ENCODE measurements around the gene ZBTB25. TPM values are rescaled to one million over a fixed set of nuclear protein-coding genes. Genes with fewer than 3 reads are reported as not detected.

The ZBTB25 gene
- total and polyA plus RNA-seq, 7 donors, result 0.69 to 24.6 (median 9.6) TPM

DNA sequence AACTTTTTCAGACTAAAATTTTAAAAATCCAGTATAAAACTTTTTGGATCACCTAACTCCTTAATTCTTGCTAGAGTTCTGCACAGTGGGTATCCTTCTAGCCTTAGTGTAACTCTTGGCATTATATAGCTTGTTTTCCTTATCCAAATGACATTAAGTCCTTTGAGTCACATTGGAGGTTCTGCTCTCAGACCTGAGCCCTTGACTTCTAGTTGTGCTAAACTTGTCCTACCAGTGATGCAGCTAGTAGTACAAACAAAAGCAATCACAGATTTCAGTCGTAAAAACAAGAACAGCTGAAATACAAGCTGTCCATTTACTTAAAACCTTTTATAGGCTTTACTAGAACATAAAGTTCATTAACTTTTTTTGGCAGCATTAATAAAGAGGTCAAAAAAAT is 11.4 kb upstream of the ZBTB25 start:
- Histone ChIP-seq H3K4me1 (peaks cover 0 to 53% (median 29%) of the 10 kb centered on the region in 4 donors), H3K36me3 (no peaks in the 10 kb centered on the region), H3K9me3 (no peaks in the 10 kb centered on the region), H3K27me3 (no peaks in the 10 kb centered on the region), H3K4me3 (no peak overlapping the region), H3K27ac (peak overlapping the region in 2 of 4 donors; percentile 2 to 31)
- WGBS, 2 donors, result 10 to 48% methylated on average over 1 of the region's 1 CpG
- no peak for DNase-seq
- intact Hi-C loops (cut with DNase I), result loop anchor here (10.0 kb wide), 1 partner anchor 250 kb away; no protein-coding TSS in a partner anchor
- no peak for TF ChIP-seq POLR2A (IDR thresholded peaks at IDR 0.05)
- TF ChIP-seq, protein P1, sequence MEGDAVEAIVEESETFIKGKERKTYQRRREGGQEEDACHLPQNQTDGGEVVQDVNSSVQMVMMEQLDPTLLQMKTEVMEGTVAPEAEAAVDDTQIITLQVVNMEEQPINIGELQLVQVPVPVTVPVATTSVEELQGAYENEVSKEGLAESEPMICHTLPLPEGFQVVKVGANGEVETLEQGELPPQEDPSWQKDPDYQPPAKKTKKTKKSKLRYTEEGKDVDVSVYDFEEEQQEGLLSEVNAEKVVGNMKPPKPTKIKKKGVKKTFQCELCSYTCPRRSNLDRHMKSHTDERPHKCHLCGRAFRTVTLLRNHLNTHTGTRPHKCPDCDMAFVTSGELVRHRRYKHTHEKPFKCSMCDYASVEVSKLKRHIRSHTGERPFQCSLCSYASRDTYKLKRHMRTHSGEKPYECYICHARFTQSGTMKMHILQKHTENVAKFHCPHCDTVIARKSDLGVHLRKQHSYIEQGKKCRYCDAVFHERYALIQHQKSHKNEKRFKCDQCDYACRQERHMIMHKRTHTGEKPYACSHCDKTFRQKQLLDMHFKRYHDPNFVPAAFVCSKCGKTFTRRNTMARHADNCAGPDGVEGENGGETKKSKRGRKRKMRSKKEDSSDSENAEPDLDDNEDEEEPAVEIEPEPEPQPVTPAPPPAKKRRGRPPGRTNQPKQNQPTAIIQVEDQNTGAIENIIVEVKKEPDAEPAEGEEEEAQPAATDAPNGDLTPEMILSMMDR (IDR thresholded peaks at IDR 0.05), result no peak
- TF ChIP-seq POLR2AphosphoS5 (IDR thresholded peaks at IDR 0.05), result no peak
- TF ChIP-seq EP300 (IDR thresholded peaks at IDR 0.05), result no peak

DNA sequence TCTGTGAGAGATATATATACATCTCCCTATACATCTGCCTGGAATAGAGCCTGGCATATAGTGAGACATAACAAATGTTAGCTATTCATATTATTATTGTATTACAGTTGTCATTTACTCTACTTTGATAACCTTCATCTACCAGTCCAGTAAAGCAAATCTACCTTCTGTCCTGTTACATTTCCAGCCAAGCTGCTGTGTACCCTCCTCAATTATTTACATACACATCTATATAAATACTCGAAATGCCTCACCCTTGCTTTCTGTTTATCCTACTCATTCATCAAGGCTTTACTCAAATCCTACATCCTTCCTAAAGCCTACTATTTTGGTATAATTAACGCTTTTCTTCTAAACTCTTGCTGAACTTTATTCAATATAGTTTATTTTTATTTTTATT is 9.6 kb upstream of the ZBTB25 start:
- Histone ChIP-seq H3K36me3 (no peaks in the 10 kb centered on the region), H3K4me1 (peaks cover 0 to 62% (median 33%) of the 10 kb centered on the region in 4 donors), H3K9me3 (no peaks in the 10 kb centered on the region), H3K4me3 (no peak overlapping the region), H3K27me3 (no peaks in the 10 kb centered on the region), H3K27ac (no peak overlapping the region)
- TF ChIP-seq POLR2AphosphoS5 (IDR thresholded peaks at IDR 0.05) (no peak), POLR2A (IDR thresholded peaks at IDR 0.05) (no peak), EP300 (IDR thresholded peaks at IDR 0.05) (no peak)
- TF ChIP-seq, protein P1 (IDR thresholded peaks at IDR 0.05), result no peak
- WGBS, 2 donors, result 75 to 77% methylated on average over 2 of the region's 2 CpGs
- intact Hi-C loops (cut with DNase I), result loop anchor here (10.0 kb wide), 1 partner anchor 252 kb away; no protein-coding TSS in a partner anchor
- no peak for DNase-seq

DNA sequence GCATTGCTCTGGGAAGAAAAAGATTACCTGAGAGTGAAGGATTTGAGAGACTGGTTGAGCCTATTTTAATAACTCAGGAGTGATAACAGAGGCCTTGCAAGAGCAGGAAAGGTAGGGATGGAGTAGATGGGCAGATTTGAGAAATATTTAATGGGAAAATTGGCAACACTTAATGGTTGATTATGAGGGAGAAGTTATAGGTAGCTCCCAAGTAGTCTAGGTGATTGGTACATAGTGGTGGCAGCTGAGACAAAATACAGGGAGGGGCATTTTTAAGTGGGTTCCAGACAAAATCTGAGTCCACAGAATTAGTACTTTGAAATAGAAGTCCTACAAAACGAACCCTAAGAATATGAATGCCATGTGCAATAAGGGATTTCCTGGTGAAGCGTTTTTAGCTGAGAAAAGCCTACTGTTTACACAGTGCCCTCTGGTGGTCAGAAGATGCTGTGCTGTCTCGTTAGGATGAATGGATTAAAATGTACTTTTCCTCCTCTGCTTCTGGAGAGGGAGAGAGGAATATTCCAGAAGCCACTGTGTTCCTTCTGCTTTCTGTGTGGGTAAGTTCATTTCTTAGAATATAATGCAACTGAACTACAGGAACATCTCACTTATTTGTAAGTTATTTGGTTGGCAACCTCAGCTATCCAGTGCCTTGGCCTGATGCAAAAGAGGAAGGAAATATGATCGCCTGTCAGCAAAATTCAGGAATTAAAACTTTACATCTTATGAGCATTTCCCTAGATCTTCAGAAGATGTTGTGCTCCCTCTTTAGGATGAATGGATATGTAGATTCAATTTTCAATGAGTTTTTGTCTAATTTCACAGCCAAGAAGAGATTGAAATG is 7.4 kb upstream of the ZBTB25 start:
- no peak overlapping the region for H3K4me3 ChIP-seq
- no peaks in the 10 kb centered on the region for H3K9me3 ChIP-seq
- peaks cover 0 to 77% (median 52%) of the 10 kb centered on the region in 4 donors for H3K4me1 ChIP-seq
- no peaks in the 10 kb centered on the region for H3K36me3 ChIP-seq
- 12 to 20% methylated on average over 4 of the region's 4 CpGs for WGBS, 2 donors
- peak; percentile 80 for DNase-seq
- peak overlapping the region in 3 of 4 donors; percentile 12 to 54 (median 42) for H3K27ac ChIP-seq
- intact Hi-C loops (cut with DNase I), result loop anchor here (1.0 to 10.0 kb wide), 2 partner anchors 81 to 254 kb away; no protein-coding TSS in a partner anchor
- TF ChIP-seq EP300 (IDR thresholded peaks at IDR 0.05), result no peak
- TF ChIP-seq, protein P1 (IDR thresholded peaks at IDR 0.05), result peak; percentile 26 to 92 (median 82)
- TF ChIP-seq POLR2AphosphoS5 (IDR thresholded peaks at IDR 0.05), result no peak
- TF ChIP-seq POLR2A (IDR thresholded peaks at IDR 0.05), result no peak
- H3K27me3 ChIP-seq, result no peaks in the 10 kb centered on the region

DNA sequence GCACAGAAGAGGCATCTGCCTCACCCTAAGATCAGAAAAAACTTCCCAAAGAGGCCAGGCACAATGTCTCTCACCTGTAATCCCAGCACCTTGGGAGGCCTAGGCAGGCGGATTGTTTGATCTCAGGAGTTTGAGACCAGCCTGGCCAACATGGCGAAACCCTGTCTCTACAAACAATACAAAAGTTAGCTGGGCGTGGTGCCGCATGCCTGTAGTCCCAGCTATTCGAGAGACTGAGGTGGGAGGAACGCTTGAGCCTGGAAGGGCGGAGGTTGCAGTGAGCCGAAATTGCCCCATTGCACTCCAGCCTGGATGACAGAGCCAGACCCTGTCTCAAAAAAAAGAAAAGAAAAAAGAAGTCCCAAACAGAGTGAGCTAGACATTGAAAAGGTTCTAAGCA is 5.4 kb upstream of the ZBTB25 start:
- Histone ChIP-seq H3K4me1 (peaks cover 0 to 66% (median 47%) of the 10 kb centered on the region in 4 donors), H3K27me3 (no peaks in the 10 kb centered on the region), H3K36me3 (no peaks in the 10 kb centered on the region), H3K9me3 (no peaks in the 10 kb centered on the region), H3K4me3 (no peak overlapping the region), H3K27ac (no peak overlapping the region)
- WGBS, 2 donors, result 52 to 86% methylated on average over 8 of the region's 8 CpGs
- no peak for DNase-seq
- intact Hi-C loops (cut with DNase I), result no loop called here
- TF ChIP-seq, protein P1 (IDR thresholded peaks at IDR 0.05), result no peak
- TF ChIP-seq POLR2AphosphoS5 (IDR thresholded peaks at IDR 0.05), result no peak
- no peak for TF ChIP-seq EP300 (IDR thresholded peaks at IDR 0.05)
- no peak for TF ChIP-seq POLR2A (IDR thresholded peaks at IDR 0.05)

All from sigmoid colon (tissue), 7 donors.